CMK (cell line): ENCODE data around the gene PLEKHF1.

Experiments
- DNase-seq: peaks from one replicate; pipeline ENCODE4 v3.0.0-alpha.2; 2010; ENCODE audit warnings: low read depth

The PLEKHF1 gene

GRCh38 chr19:29634423-29635130, 30.7 kb upstream of the PLEKHF1 start:
- no peak for DNase-seq

DNA sequence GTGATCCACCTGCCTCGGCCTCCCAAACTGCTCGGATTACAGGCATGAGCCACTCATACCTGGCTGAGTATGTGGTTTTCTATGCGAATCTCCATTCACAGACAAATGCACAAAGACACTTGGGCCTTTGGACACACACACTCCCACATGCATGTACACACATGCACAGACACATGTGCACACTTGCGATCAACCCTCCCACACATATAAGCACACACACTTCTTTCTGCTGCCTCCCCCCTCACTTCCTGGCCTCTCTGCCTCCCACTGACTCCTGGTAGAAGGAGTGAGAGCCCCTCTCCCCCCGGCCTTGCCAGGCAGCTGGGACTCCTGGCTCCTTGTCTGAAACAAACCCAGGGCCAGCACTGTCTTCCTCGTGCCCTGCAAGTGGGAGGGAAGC, 29.3 kb upstream of the PLEKHF1 start:
- DNase-seq: no peak

DNA sequence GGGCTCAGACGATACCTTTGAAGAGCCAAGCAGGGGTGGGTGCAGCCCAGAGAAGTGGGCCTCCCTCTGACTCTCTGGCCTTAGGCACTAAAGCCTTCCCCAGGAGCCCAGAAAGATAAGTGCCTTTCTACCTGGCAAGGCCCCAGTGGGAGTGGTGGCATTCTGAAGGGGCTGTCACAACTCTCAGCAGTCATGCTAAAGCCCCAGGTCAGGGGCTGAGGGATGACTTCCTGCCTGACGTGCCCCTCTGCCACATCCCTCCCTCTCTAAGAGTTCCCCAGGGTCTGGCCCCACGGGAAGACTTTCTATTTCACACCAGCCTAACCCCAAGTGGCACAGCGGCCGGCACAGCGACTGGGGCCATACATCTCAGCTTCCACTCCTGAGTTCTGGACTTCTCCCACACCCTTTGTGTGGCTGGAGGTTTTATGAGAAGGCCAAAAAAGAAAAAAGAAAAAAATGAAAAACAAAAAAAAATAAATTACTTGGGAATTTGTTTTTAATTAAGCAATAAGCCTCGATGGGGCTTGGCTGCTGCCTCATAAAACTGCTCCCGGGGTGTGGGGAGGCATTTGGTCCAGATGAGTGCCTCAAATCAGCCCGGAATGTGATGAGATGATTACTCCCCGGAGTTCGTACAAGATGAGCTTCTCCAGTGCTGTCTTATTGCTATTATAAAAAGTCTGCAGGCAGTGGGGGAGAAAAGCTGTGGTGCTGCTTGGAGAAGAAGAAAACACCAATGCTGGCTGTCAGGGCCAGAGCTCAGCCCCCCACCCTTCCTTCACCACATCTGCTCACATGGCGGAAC, 28.5 kb upstream of the PLEKHF1 start:
- no peak for DNase-seq

GRCh38 chr19:29639086-29639485, 26.2 kb upstream of the PLEKHF1 start:
- no peak for DNase-seq

GRCh38 chr19:29640231-29640630, 25.0 kb upstream of the PLEKHF1 start:
- DNase-seq: no peak

DNA sequence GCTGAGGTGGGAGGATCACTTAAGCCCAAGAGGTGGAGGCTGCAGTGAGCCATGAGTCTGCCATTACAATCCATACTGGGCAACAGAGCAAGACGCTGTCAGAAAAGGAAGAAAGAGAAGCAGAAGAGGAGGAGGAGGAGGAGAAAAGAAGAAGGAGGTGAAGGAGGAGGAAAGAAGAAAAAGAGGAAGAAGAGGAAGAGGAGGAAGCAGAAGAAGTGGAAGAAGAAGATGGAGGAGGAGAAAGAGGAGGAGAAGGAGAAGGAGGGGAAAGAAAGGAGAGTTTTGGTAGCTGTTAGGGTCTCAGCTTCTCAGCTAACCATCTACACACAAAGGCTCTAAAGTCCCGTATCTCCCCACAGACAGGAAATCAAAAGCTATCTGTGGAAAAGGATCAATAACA, 23.7 kb upstream of the PLEKHF1 start:
- no peak for DNase-seq

DNA sequence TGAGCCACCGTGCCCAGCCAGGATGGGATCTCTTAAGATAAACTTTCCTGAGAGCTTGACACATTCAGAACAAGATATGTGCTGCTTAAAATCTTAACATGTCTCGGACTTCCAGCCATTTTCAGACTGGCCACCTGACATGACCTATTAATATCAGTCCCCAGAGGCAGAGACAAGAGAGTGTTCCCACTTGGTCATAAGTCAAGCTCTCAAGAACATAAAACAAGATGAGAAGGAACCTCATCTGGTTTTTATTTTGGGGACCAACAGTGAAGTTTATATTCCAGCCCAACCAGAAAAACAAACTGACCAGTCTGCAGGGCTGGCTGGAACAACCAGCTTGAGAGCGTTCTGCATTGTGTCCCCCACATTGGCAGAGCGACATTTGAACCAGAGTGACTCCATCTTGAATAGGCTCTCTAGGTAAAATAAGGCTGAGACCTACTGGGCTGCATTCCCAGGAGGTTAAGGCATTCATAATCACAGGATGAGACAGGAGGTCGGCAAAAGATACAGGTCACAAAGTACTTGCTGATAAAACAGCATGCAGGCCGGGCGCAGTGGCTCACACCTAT, 21.8 kb upstream of the PLEKHF1 start:
- DNase-seq: no peak

DNA sequence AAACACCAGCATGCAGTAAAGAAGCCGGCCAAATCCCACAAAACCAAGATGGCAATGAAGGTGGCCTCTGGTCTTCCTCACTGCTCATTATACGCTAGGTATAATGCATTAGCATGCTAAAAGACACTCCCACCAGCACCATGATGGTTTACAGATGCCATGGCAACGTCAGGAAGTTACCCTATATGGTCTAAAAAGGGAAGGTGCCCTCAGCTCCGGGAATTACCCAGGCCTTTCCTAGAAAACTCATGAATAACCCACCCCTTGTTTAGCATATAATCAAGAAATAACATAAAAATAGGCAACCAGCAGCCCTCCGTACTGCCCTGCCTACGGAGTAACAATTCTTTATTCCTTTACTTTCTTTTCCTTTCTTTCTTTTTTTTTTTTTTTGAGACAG, 21.1 kb upstream of the PLEKHF1 start:
- DNase-seq: no peak

DNA sequence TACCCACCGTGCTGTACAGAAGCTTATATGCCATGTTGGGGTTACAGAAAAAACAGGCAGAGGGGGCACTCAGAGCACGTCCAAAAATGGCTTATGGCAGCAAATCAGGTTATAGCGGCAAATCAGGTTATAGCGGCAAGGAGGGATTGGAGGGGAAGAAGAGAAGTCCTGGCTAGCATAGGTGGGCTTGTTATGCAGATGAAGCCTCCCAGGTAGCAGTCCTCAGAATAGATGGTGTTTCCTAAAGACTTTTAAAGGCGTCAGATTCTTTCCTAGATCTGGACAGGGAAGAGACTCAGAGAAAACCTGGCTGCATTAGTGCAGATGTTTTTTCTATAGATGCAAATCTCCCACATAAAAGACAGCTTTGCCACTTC, 19.8 kb upstream of the PLEKHF1 start:
- DNase-seq: no peak

GRCh38 chr19:29645911-29646310, 19.4 kb upstream of the PLEKHF1 start:
- DNase-seq: no peak

GRCh38 chr19:29650772-29651387, 14.4 kb upstream of the PLEKHF1 start:
- no peak for DNase-seq

- DNase-seq: no peak
Observed at GRCh38 chr19:29651622-29652394, 13.5 kb upstream of the PLEKHF1 start.

GRCh38 chr19:29653398-29653797, 11.9 kb upstream of the PLEKHF1 start:
- DNase-seq: no peak

DNA sequence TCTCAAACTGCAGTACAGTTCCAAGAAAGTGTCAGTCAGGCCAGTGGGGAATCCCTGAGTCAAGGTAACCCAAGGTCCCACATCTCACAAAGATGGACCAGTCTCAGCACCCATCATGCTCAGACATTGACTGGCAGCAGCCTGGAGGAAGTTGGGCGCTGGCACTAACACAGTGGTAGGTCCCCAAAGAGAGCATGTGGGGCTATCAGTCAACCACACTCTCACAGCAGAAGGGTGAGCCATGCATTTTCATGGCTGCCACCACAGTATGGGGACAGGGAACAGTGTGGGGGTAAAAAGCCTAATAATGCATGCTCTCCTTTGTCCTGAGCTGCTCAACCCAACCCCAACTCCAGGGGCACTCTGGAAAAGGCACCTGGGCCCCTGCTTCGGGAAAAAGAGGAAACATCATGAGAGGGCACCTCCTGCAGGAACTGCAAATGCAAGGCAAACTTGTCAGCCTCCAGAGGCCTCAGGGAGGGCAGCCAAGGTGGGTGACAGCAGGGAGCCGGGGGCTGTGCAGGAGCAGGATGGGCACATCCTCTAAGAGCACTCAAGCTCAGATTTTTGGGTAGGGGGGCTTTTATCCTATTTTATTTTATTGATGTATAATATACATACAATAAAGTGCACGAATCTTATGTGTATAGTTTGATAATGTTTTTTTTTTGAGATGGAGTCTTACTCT, 9.5 kb upstream of the PLEKHF1 start:
- no peak for DNase-seq

DNA sequence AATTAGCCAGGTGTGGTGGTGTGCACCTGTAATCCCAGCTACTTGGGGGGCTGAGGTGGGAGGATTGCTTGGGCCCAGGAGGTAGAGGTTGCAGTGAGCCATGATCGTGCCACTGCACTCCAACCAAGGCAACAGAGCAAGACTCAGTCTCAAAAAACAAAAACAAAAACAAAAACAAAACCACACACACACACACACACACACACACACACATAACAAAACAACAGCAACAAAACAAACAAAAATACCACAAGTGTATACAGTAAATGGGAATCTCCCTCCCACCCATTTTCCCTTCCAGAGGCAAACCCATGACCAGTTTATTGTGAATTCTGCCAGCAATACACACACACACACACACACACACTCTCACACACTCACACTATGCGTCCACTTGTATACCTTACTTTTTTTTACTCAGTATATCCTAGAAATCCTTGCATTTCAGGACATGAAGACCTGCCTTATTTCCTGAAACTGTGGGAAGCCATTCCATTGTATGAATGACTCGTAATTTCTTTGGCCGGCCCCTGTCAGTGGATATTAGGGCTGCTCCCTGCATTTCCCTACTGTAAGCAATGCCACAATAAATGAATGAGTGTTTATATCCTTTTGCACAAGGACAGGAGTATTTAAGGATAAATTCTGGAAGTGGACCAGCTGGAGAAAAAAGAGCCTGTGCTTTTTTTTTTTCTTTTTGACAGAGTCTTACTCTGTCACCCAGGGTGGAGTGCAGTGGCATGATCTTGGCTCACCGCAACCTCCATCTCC, 6.9 kb upstream of the PLEKHF1 start:
- DNase-seq: no peak

- no peak for DNase-seq
Observed at GRCh38 chr19:29660835-29661234, 4.4 kb upstream of the PLEKHF1 start.

- DNase-seq: no peak
Observed at GRCh38 chr19:29662278-29662603, 3.0 kb upstream of the PLEKHF1 start.

GRCh38 chr19:29662604-29663404, 2.5 kb upstream of the PLEKHF1 start:
- no peak for DNase-seq

DNA sequence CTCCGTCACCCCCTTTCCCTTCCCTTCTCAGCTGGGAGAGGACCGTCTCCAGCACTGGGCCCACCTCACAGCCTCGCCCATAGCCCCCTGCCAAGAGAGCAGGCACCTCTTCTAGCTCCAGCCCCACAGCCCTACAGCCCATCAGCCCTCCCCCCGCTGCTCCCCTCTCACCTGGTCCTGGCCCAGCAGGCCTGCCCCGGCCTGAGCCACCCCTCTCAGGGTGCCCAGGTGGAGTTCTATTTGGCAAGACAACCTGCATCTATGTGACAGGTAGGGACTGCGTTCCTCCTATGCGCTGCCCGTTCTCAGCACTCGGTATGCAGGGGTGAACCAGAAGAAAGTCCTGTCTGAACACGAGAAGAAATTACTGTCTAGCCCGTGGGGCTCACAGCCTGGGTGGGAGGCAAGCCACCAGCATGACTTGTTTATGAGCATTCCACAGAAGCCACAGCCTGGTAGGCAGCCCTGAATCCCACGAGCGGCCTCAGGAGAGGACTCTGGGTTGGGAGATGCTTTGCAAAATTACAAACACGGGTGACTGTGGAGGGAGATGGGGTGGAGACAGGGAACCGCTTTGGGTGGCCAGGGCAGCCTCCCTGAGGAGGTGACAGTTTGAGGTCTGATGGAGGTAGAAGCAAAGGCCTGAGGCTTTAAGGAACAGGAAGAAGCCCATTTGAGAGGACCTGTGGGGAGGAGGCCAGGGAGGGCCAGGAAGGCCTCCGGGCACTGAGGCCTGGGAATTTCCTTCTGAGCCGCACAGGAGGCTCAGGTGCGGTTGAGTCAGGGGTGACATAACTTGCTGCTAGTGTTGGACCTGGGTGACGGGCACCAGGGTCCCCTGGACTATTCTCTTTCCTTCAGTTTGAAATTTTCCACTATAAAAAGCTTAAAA, 1.2 kb upstream of the PLEKHF1 start:
- DNase-seq: no peak
